A549 (cell line): ENCODE measurements around the gene UPK3B. TPM values are rescaled to one million over a fixed set of nuclear protein-coding genes. Genes with fewer than 3 reads are reported as not detected.
"Not testable (repeated sequence)": the region's sequence is repeated elsewhere in the genome, so short reads cannot be mapped to it uniquely, and the experiment has no call there.

Experiments used
- ATAC-seq, 2 experiments: fragments of 200-7000 bp in 1 of 2; fragments of >200 bp in 1 of 2; cut with Nextera tagmentation in 1 of 2; cut with Tn5 transposase in 1 of 2; 3 replicates each; pipeline versions ENCODE4 v1.8.0 to v1.9.1; 2018 to 2020; ENCODE audit warnings: mild to moderate bottlenecking in 1 of 2, moderate library complexity in 1 of 2
- CTCF ChIA-PET: fragments of 300-600 bp; sonication (Branson Sonifier 250); formaldehyde crosslinking; extraction: SDS; loops from one replicate; lab custom pipeline; 2021; ENCODE audit warnings: antibody characterized with exemption, inconsistent platforms; lab: Yijun Ruan, JAX
- POLR2A ChIA-PET: fragments of 350-600 bp; formaldehyde crosslinking; extraction: SDS; loops from one replicate; lab custom pipeline; 2021; ENCODE audit warnings: antibody characterized with exemption, inconsistent platforms; lab: Yijun Ruan, JAX
- DNase-seq, 2 experiments: peaks; one replicate each; pipeline versions ENCODE4 v3.0.0 to v3.0.0-alpha.2; 2011 to 2016; ENCODE audit warnings: low read depth in 1 of 2, low spot score in 1 of 2
- FAIRE-seq: peaks from 2 replicates; lab custom pipeline; 2011; peaks lifted over from hg19 to GRCh38; lab: Jason Lieb, UNC
- H3K27ac ChIP-seq, 2 experiments: fragments of >200 bp; sonication (Bioruptor Twin); formaldehyde crosslinking; 3 replicates each; pipeline ENCODE4 v1.5.1; 2016 to 2017
- H3K4me1 ChIP-seq: fragments of >200 bp; sonication (Bioruptor Twin); formaldehyde crosslinking; 3 replicates; pipeline ENCODE4 v1.6.1; 2016
- H3K4me2 ChIP-seq: fragments of >200 bp; sonication (Bioruptor Twin); formaldehyde crosslinking; 3 replicates; pipeline ENCODE4 v1.6.1; 2016
- H3K4me3 ChIP-seq: fragments of >200 bp; sonication (Bioruptor Twin); formaldehyde crosslinking; 3 replicates; pipeline ENCODE4 v1.5.1; 2016
- H3K9me3 ChIP-seq: fragments of >200 bp; sonication (Bioruptor Twin); formaldehyde crosslinking; 3 replicates; pipeline ENCODE4 v1.6.1; 2016
- CEBPB ChIP-seq, 2 experiments: fragments of >200 bp in 1 of 2; sonication (Bioruptor Twin) in 1 of 2; formaldehyde crosslinking in 1 of 2; IDR thresholded peaks; 2 replicates each; pipeline ENCODE4 v1.6.1; 2012 to 2016
- CTCF ChIP-seq: fragments of >200 bp; sonication (Bioruptor Twin); formaldehyde crosslinking; IDR thresholded peaks from 3 replicates; pipeline ENCODE4 v1.5.1; 2016
- EP300 ChIP-seq, 2 experiments: fragments of >200 bp; sonication (Bioruptor Twin); formaldehyde crosslinking; IDR thresholded peaks; 2 replicates in 1 of 2; 3 replicates in 1 of 2; pipeline ENCODE4 v1.6.1; 2016 to 2017
- FOSB ChIP-seq: fragments of 250-450 bp; sonication (Bioruptor Pico); IDR thresholded peaks from 2 replicates; pipeline ENCODE4 v1.5.0; 2020; ENCODE audit warnings: mild to moderate bottlenecking, moderate library complexity
- FOSL2 ChIP-seq, 2 experiments: fragments of 450-650 bp in 1 of 2; fragments of >200 bp in 1 of 2; sonication (Bioruptor Twin) in 1 of 2; formaldehyde crosslinking; IDR thresholded peaks; 2 replicates each; pipeline versions ENCODE4 v1.5.0 to v1.6.1; 2016 to 2020; ENCODE audit warnings: mild to moderate bottlenecking in 1 of 2, moderate library complexity in 1 of 2
- FOXS1 ChIP-seq: fragments of 250-450 bp; sonication (Bioruptor Pico); IDR thresholded peaks from 2 replicates; pipeline ENCODE4 v1.5.0; 2020; ENCODE audit warnings: mild to moderate bottlenecking, moderate library complexity
- GATA3 ChIP-seq: IDR thresholded peaks from 2 replicates; pipeline ENCODE4 v1.6.1; 2012; ENCODE audit warnings: borderline replicate concordance
- HDAC2 ChIP-seq: fragments of 200-600 bp; sonication (generic); IDR thresholded peaks from 2 replicates; pipeline ENCODE4 v1.6.1; 2016
- HOXA7 ChIP-seq: fragments of 250-450 bp; sonication (Bioruptor Pico); IDR thresholded peaks from 2 replicates; pipeline ENCODE4 v1.5.0; 2020; ENCODE audit warnings: mild to moderate bottlenecking, moderate library complexity
- HOXB13 ChIP-seq: fragments of 250-450 bp; sonication (Bioruptor Pico); IDR thresholded peaks from 2 replicates; pipeline ENCODE4 v1.5.0; 2020; ENCODE audit warnings: low read depth, mild to moderate bottlenecking, moderate library complexity
- JUNB ChIP-seq: fragments of >200 bp; sonication (Bioruptor Twin); formaldehyde crosslinking; IDR thresholded peaks from 2 replicates; pipeline ENCODE4 v1.6.1; 2016
- KDM1A ChIP-seq: fragments of 200-600 bp; sonication (generic); IDR thresholded peaks from 2 replicates; pipeline ENCODE4 v1.6.1; 2016; ENCODE audit warnings: low read depth, mild to moderate bottlenecking
- MAFK ChIP-seq: fragments of 450-650 bp; IDR thresholded peaks from 2 replicates; pipeline ENCODE4 v1.6.1; 2014; ENCODE audit not compliant: partially characterized antibody
- MAX ChIP-seq: IDR thresholded peaks from 2 replicates; pipeline ENCODE4 v1.6.1; 2012
- NFE2L2 ChIP-seq: fragments of 150-350 bp; conservative IDR thresholded peaks from 2 replicates; pipeline ENCODE4 v1.6.1; 2014; ENCODE audit warnings: low read length
- NPAS2 ChIP-seq: fragments of 250-450 bp; sonication (Bioruptor Pico); IDR thresholded peaks from 2 replicates; pipeline ENCODE4 v1.8.0; 2022; ENCODE audit warnings: mild to moderate bottlenecking, moderate library complexity, borderline replicate concordance
- POLR2AphosphoS2 ChIP-seq: conservative IDR thresholded peaks from 2 replicates; pipeline ENCODE4 v1.6.1; 2012; ENCODE audit warnings: low read length, improper control_type of control experiment, inconsistent platforms
- RAD21 ChIP-seq, 2 experiments: fragments of >200 bp in 1 of 2; sonication (Bioruptor Twin) in 1 of 2; formaldehyde crosslinking in 1 of 2; IDR thresholded peaks in 1 of 2; conservative IDR thresholded peaks in 1 of 2; 2 replicates in 1 of 2; 3 replicates in 1 of 2; pipeline ENCODE4 v1.6.1; 2012 to 2018; ENCODE audit warnings: inconsistent platforms in 1 of 2
- SMC3 ChIP-seq: fragments of >200 bp; sonication (Bioruptor Twin); formaldehyde crosslinking; IDR thresholded peaks from 3 replicates; pipeline ENCODE4 v1.6.1; 2018; ENCODE audit warnings: inconsistent platforms
- SREBF2 ChIP-seq: fragments of 450-650 bp; IDR thresholded peaks from 2 replicates; pipeline ENCODE4 v1.6.1; 2014; ENCODE audit warnings: mild to moderate bottlenecking, moderate library complexity
- TFCP2L1 ChIP-seq: fragments of 250-450 bp; sonication (Bioruptor Pico); IDR thresholded peaks from 2 replicates; pipeline ENCODE4 v1.5.0; 2021; ENCODE audit warnings: mild to moderate bottlenecking
- TP53 ChIP-seq: fragments of 250-450 bp; sonication (Bioruptor Pico); IDR thresholded peaks from 2 replicates; pipeline ENCODE4 v1.5.0; 2021; ENCODE audit warnings: mild to moderate bottlenecking, moderate library complexity
- WGBS: methylation state at CpG from one replicate; pipeline ENCODE4 v1.1.6; 2017; ENCODE audit errors: missing lambda C conversion rate; 5-methylcytosine and 5-hydroxymethylcytosine counted together
- polyA plus RNA-seq, 4 experiments: library from polyadenylated mRNA; depleted of rRNA in 3 of 4; stranded (reverse); fragments of >200 nt; fragmentation: RNase III in 1 of 4; extraction: RNeasy Plus Mini Kit Qiagen cat#74134 plus additional on column Dnase treatment in 1 of 4; gene quantifications; 2 replicates in 3 of 4; 3 replicates in 1 of 4; pipeline ENCODE4 v1.2.3, GENCODE V29; 2011 to 2017
- TF ChIP-seq, protein P1 (sequence below): IDR thresholded peaks from 2 replicates; pipeline ENCODE4 v1.6.1; 2012
- TF ChIP-seq, protein P2 (sequence below): fragments of 150-350 bp; IDR thresholded peaks from 2 replicates; pipeline ENCODE4 v1.6.1; 2014; ENCODE audit warnings: low read depth, mild to moderate bottlenecking, low read length

Gene UPK3B
- polyA plus RNA-seq, 2 of the 4 experiments (the other 2 are of a cell fraction): 2.3 to 20.6 TPM

GRCh38 chr7:76514926-76515771, 4.8 kb downstream of the UPK3B start:
- DNase-seq (no peak), ATAC-seq (no peak), FAIRE-seq (no peak)
- POLR2A ChIA-PET: no interaction called here
- TF ChIP-seq POLR2AphosphoS2: no peak
- no peak for TF ChIP-seq GATA3
- no peak for TF ChIP-seq HDAC2
- TF ChIP-seq, protein P1, sequence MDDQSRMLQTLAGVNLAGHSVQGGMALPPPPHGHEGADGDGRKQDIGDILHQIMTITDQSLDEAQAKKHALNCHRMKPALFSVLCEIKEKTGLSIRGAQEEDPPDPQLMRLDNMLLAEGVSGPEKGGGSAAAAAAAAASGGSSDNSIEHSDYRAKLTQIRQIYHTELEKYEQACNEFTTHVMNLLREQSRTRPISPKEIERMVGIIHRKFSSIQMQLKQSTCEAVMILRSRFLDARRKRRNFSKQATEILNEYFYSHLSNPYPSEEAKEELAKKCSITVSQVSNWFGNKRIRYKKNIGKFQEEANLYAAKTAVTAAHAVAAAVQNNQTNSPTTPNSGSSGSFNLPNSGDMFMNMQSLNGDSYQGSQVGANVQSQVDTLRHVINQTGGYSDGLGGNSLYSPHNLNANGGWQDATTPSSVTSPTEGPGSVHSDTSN: no peak
- TF ChIP-seq FOXS1 (CRISPR knock-in tag): no peak
- TF ChIP-seq JUNB: no peak
- no peak for TF ChIP-seq SREBF2
- no peak for TF ChIP-seq FOSL2 (IDR thresholded peaks at IDR 0.05)
- TF ChIP-seq FOSL2 (CRISPR knock-in tag; IDR thresholded peaks at IDR 0.05): no peak
- no peak for TF ChIP-seq TP53 (CRISPR knock-in tag)
- Histone ChIP-seq H3K9me3 (no peaks in the 10 kb centered on the region), H3K27ac (peak overlapping the region in 1 of 2 experiments; percentile 96; a peak in 3 of 6 replicates), H3K4me3 (no peak overlapping the region), H3K4me1 (peaks cover 26% of the 10 kb centered on the region), H3K4me2 (no peak overlapping the region)
- WGBS: 95% methylated on average over 12 of the region's 16 CpGs
- CTCF ChIA-PET: no interaction called here

GRCh38 chr7:76515999-76516443, 5.7 kb downstream of the UPK3B start:
- DNase-seq (no peak), FAIRE-seq (no peak), ATAC-seq (peak in 1 of 2 experiments; percentile 4; a peak in 1 of 6 replicates)
- Histone ChIP-seq H3K4me2 (peak overlapping the region; percentile 49), H3K27ac (peak overlapping the region in 1 of 2 experiments; percentile 75; a peak in 3 of 6 replicates), H3K4me3 (no peak overlapping the region), H3K4me1 (peaks cover 21% of the 10 kb centered on the region), H3K9me3 (no peaks in the 10 kb centered on the region)
- CTCF ChIA-PET: no interaction called here
- peak; percentile 64 to 65 for TF ChIP-seq RAD21 (conservative IDR thresholded peaks at IDR 0.05 in 1 of 2, IDR thresholded peaks at IDR 0.05 in 1 of 2)
- no peak for TF ChIP-seq NFE2L2
- TF ChIP-seq HOXA7: no peak
- peak; percentile 49 for TF ChIP-seq CTCF
- TF ChIP-seq, protein P2, sequence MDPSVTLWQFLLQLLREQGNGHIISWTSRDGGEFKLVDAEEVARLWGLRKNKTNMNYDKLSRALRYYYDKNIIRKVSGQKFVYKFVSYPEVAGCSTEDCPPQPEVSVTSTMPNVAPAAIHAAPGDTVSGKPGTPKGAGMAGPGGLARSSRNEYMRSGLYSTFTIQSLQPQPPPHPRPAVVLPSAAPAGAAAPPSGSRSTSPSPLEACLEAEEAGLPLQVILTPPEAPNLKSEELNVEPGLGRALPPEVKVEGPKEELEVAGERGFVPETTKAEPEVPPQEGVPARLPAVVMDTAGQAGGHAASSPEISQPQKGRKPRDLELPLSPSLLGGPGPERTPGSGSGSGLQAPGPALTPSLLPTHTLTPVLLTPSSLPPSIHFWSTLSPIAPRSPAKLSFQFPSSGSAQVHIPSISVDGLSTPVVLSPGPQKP: no peak
- no peak for TF ChIP-seq CEBPB (IDR thresholded peaks at IDR 0.05)
- TF ChIP-seq HOXB13 (CRISPR knock-in tag): no peak
- no peak for TF ChIP-seq KDM1A
- TF ChIP-seq EP300 (IDR thresholded peaks at IDR 0.05): no peak
- TF ChIP-seq HDAC2: no peak
- TF ChIP-seq NPAS2 (CRISPR knock-in tag): no peak
- TF ChIP-seq SMC3: peak; percentile 57
- no peak for TF ChIP-seq TFCP2L1 (CRISPR knock-in tag)
- no peak for TF ChIP-seq SREBF2
- no peak for TF ChIP-seq MAFK
- no peak for TF ChIP-seq FOSB (CRISPR knock-in tag)
- peak; percentile 33; the same call in 1 of the 2 replicates for TF ChIP-seq MAX
- POLR2A ChIA-PET: no interaction called here
- WGBS: no CpG with 5 or more reads among the region's 32 CpGs

DNA sequence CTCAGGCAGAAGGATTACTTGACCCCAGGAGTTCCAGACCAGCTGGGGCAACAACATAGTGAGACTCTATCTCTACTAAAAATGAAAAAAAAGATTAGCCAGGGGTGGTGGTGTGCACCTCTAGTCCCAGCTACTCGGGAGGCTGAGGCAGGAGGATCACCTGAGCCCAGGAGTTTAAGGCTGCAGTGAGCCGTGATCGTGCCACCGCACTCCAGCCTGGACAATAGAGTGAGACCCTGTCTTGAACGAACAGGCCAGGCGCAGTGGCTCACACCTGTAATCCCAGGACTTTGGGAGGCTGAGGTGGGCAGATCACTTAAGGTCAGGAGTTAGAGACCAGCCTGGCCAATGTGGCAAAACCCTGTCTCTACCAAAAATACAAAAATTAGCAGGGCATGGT, 6.6 kb downstream of the UPK3B start:
- CTCF ChIA-PET, POLR2A ChIA-PET, H3K4me3 ChIP-seq, FAIRE-seq, ATAC-seq, H3K4me2 ChIP-seq, H3K9me3 ChIP-seq, DNase-seq: not testable (repeated sequence)
- WGBS: 87% methylated on average over 3 of the region's 6 CpGs
- Histone ChIP-seq H3K27ac (peak overlapping the region in 1 of 2 experiments; percentile 64; a peak in 1 of 6 replicates), H3K4me1 (peaks cover 19% of the 10 kb centered on the region)

DNA sequence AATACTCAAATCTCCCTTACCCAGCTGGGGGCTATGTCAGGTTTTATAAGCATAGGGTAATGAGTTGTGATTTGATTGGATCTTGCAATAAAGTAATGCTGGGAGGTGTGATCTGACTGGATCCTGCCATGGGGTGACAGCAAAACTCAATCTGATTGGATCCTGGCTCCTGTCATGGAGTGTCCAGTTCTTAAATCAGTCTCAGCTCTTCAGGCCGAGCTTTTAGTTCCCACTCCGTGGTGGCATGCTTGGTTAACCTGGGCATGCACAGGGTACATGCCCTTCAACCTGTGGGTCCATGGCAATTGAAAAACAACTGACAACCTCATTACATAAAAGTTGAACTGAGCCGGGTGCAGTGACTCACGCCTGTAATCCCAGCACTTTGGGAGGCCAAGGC, 15.8 kb downstream of the UPK3B start:
- ATAC-seq, H3K4me1 ChIP-seq, H3K4me2 ChIP-seq, H3K9me3 ChIP-seq, FAIRE-seq, DNase-seq, CTCF ChIA-PET, POLR2A ChIA-PET, H3K27ac ChIP-seq, H3K4me3 ChIP-seq: not testable (repeated sequence)
- WGBS: no CpG with 5 or more reads among the region's 4 CpGs

DNA sequence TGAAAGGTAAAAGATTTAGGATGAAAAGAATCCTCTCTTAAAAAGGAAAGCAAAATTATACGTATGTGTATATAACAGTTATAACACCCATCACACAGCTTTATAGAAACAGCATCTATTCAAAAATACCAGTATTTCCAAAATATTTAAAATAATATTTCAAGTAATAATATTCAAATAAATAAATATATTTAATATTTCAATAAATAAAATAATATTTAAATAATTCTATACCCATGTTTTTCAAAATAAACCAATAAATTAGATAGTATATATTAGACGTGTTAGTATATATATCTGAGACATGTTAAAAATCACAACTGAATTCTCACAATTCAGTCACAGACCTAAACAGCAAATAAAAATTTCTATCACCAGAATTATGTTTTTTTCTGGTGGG, 21.3 kb downstream of the UPK3B start:
- POLR2A ChIA-PET, ATAC-seq, H3K9me3 ChIP-seq, H3K4me2 ChIP-seq, H3K4me1 ChIP-seq, DNase-seq, H3K4me3 ChIP-seq, FAIRE-seq, CTCF ChIA-PET, H3K27ac ChIP-seq: not testable (repeated sequence)
- WGBS: 85% methylated on average over 2 of the region's 2 CpGs
